HG02759 (cell line): ENCODE data around the gene ZNF346.

ENCODE experiments used
- ATAC-seq: cut with Tn5 transposase; IDR thresholded peaks from one replicate; pipeline ENCODE4 v1.9.1; 2021; ENCODE audit warnings: mild to moderate bottlenecking, moderate library complexity; ENCODE audit not compliant: unreplicated experiment

Gene ZNF346

DNA sequence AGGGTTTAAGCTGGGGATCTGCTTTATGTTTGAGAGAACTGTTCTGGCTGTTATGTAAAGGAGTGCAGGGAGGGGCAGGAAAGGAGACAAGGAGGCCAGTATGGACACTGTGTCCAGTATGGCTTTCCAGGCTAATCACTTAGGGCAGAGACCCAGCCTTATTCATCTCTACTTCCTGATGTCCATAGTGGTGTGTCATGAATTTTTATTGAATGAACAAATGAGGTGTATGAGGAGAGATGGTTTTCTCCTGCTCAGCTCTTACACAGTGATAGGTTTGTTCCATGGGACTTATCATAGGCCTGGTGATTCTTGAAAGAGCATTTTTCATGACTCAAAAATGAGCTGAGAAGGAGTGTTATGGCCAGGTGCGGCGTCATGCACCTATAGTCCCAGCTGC, 43.7 kb downstream of the ZNF346 start:
- no peak for ATAC-seq

DNA sequence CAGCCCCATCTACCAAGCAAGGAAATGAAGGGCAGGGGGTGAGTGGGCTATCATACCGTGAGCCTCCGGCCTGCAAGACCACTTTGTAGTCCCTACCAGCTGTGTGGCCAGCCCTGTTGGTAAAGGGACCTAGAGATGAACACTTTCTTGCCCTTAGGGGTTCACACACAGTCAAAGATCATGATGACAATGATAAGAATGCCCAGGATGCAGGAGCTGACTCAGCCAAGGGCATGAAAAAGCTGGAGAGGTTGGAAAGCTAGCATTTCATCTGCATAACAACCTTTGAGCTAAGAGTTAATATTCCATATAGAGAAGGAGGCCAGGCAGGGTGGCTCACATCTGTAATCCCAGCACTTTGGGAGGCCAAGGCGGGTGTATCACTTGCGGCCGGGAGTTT, 45.0 kb downstream of the ZNF346 start:
- no peak for ATAC-seq

DNA sequence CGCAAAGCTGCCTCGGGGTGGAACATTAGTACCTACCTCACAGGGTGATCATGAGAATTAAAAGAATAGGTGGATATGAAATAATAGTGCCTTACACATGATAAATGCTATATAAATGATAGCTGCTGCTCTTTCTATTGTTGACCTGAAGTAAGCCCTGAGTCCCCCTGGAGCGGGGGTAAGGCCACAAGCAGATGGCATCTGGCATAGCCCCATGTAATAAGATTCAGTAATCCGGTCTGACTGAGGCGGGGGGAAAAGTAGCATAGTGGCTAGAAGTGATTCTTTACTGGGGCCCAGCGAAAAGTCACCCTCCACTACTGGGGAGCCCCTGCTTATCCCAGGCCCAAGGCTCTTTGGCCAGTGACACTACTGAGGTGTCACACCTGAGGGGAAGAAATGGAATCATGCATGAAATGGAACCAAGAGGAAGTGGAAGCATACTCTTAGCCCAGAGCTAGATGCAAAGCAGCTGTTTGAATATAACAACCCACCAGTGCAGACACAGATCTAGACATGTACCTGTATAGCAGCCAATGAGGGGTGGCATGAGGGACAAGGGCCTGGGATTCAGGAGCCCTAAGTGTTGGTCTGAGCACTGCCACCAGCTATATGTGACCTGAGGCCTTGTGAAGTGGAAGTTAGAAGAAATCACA, 48.2 kb downstream of the ZNF346 start:
- no peak for ATAC-seq

DNA sequence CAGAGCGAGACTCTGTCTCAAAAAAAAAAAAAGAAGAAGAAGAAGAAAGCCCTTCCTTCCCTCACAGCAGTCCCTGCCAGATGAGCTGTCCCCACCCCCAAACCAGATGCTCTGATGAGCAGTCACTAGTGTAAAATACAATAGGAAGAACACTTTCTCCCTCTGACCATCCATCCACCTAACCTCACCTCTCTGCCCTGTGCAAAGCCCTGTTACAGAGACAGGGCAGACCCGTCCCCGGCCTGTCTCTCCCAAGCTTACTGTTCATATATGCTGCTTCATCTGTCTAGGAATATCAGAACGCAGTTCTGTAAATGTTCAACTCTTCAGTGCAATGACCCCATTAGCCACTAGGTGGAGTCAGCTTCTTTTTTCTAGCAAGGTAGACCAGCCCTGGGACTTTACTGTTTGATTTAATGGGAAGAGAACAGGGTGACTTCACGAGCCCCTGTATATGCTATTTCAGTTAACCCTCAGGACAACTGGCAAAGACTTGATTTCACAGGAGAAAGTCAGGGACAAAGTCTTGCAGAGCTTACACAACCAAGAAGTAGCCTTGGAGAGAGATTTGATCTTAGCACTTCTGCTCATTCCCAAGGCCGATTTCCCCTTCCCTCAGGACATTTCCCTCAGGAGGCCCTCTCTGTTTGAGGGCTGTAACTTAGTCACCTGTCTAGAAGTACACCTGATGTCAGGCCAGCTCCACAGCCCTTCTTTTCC, 49.3 kb downstream of the ZNF346 start:
- ATAC-seq, result peak; percentile 67

DNA sequence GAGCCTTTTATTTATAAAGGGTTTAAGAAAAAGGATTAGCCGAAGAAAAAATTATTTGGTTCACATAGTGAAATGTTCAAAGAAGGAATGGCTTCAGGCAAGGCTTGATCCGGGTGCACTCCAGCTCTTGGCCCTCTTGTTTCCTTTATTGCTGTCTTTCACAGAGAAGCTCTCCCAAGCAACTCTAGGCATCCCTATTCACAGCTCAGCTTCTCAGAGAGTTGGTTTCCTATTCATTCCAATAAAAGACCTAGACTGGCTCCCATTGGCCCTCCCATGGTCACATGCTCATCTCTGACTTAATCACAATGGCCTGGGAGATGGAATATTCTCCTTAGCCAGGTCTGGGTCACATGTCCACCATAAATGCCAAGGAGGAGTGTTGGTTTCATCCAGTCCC, 54.8 kb downstream of the ZNF346 start:
- ATAC-seq, result no peak

DNA sequence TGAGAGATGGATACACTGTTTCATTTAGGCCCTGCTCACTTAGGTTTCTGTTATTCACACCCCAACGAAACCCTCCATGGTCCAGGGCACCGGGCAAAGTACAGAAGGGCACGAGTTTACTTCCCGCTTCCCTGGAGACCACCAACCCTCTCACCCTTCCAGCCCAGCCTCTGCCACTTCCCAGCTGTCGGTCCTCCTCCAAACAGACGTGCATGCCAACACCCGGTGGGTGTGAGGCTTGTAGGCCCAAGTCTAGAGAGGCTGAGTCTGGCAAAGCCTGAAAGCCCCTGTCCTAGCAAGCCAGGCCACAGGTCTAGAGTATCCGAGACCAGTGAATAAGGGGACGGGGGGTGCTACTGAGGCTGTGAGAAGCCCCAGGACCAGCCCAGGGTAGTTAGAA, 57.1 kb downstream of the ZNF346 start:
- ATAC-seq, result no peak

DNA sequence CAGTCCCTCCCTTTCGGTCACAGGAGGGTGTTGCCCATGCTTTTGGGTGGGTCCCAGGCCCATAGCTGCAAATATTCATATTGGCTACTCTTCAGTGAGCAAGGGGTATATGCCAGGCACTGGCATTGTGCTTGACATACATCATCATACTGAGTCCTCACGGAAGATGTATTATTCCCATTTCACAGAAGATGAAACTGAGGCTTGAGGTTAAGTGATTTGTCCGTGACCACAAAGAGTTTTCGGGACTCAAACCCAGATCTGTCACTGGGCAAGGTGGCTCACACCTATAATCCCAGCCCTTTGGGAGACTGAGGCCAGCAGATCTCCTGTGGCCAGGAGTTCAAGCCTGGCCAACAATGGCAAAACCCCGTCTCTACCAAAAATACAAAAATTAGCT, 57.8 kb downstream of the ZNF346 start:
- ATAC-seq, result no peak

DNA sequence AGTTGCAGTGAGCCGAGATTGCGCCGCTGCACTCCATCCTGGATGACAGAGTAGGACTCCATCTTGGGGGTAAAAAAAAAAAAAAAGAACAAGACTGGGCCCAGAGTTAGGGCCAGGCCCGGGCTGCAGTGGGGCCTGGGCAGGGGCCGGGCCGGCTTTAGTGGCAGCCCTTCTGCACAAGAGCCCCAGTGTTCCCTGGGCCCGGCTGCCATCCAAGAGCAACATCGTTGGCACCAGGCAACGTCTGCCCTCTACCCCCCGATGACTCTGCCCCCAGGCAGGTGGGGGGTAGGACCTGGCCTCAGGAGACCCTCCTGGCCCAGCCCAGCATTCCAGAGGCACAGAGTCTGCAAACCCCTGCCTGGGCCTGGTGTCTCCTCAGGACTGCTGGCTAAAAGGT, 59.4 kb downstream of the ZNF346 start:
- no peak for ATAC-seq

DNA sequence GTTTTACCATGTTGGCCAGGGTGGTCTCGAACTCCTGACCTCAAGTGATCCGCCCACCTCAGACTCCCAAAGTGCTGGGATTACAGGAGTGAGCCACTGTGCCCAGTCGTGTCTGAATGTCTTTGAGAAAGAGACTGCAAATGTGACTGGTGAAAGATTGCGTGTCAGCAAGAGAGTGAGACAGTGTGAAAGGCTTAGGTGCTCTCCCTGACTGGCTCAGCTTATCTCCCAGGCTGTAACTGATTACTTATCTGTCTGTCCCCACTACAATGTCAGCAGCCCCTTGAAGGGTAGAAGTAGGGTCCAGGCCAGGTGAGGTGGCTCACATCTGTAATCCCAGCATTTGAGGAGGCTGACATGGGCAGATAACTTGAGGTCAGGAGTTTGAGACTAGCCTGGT, 60.9 kb downstream of the ZNF346 start:
- ATAC-seq, result no peak

DNA sequence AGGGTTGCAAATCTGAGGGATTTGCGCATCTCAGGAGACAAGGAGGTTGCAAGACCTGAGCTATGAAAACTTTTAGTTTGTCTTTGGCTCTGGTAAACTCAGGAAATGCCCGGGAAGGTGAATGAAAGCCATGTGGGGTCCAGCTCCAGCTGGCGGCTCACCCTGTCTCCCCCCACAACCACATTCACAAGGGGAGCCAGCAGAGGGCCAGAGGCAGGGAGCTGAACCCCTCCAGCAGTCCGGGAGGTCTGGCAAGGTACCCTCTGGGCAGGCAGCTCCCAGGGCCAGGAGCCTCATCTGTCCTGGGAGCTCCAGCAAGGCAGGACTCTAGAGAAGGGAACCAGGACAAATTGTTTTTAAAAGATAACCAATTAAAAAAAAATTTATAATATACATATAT, 61.7 kb downstream of the ZNF346 start:
- ATAC-seq, result no peak

DNA sequence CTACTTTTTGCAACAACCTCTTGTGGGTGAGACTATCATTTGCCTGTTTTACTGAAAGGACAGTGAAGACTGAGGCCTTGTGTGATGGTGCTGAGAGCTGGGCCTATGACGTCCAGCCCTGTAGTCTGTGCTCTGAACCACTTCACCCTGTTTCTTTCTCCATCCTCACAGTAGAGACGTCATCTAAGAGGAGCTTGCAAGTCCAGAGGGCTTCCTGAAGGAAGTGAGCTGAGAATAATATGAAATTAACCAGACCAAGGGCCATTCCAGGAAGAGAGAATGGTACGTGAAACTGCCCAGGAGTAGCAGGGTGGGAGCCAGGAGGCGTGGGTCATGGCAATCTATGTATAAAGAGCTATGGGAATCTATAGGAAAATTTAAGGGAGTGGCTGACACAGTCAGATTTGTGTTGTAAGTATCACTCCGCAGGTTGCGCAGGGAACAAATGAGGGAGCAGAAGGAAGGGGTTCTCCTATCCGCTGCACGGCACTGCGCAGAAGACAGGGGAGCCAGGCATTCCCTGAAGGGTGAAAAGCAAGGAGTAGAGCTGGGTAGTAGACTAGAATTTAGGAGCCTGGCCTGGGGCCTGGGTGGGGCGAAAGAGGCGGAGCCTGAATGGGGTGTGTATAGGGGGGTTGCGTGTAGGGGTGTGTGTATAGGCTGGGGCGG, 63.6 kb downstream of the ZNF346 start:
- no peak for ATAC-seq

DNA sequence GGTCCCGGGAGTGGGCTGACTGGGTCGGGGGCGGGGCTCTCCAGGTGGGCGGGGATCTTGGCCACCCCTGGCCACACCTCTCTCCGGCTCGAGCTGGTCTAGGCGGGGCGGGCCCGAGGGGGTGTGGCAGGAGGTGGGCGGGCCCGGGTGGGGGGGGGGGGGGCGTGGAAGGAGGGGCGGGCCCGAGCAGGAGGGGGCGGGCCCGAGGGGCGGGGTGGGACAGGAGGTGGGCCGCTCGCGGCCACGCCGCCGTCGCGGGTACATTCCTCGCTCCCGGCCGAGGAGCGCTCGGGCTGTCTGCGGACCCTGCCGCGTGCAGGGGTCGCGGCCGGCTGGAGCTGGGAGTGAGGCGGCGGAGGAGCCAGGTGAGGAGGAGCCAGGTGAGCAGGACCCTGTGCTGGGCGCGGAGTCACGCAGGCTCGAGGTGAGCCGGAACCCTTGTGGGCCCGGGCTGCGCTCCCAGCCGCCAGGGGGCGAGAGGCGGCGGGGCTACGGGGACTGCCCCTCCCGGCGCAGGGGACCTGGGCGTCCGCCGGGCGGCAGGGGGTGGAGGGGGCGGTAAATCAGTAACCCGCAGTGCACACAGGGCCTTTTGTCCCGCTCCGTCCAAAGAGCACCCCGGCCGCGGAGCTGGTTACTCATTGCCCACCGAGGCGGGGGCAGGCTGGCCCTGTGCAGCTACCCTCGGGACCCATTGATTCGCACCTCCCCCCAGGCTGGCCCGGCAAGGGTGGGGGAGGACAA, 64.3 kb downstream of the ZNF346 start, which contains the start of gene FGFR4:
Gene FGFR4 (plus strand): TSS at position 262 of the 744 bp plus-strand sequence. CDS start 2,688 bp downstream, outside the sequence.
- ATAC-seq, result peak; percentile 81

DNA sequence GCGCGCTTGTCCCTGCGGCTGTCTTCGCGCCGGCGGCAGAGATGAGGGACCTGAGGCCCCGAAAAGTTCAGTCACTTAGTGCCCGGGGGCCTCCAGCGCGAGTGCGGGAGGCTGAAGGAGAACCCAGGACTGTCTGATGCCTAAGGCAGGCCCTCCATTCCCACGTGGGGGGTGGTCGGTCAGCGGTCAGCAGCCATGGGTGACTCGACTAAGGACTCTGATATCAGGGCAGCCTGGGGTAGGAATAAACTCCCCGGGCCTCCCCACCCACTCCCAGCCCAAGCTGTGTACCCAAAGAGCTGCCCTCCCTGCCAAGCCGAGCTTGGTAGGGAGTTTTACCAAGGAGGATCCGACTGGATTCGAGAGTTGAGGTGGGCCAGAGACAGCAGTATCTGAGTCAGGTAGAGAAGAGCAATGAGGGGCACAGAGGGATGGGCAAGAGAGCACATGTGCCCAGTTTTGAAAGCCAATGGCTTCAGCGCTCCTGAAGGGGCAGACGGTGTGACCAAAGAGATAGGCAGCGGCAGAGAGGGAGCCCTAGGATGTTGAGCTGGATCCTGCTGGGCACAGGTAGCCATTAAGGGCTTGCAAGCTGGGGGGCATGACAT, 65.0 kb downstream of the ZNF346 start:
- ATAC-seq, result no peak

DNA sequence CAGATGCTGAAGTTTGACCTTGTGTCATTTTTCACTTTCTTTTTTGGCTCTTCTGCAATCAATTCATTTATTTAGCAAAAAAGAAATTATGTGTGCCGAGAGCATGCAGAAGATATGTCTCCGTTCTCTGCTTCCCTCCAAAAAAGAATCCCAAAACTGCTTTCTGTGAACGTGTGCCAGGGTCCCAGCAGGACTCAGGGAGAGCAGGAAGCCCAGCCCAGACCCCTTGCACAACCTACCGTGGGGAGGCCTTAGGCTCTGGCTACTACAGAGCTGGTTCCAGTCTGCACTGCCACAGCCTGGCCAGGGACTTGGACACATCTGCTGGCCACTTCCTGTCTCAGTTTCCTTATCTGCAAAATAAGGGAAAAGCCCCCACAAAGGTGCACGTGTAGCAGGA, 66.6 kb downstream of the ZNF346 start:
- no peak for ATAC-seq

DNA sequence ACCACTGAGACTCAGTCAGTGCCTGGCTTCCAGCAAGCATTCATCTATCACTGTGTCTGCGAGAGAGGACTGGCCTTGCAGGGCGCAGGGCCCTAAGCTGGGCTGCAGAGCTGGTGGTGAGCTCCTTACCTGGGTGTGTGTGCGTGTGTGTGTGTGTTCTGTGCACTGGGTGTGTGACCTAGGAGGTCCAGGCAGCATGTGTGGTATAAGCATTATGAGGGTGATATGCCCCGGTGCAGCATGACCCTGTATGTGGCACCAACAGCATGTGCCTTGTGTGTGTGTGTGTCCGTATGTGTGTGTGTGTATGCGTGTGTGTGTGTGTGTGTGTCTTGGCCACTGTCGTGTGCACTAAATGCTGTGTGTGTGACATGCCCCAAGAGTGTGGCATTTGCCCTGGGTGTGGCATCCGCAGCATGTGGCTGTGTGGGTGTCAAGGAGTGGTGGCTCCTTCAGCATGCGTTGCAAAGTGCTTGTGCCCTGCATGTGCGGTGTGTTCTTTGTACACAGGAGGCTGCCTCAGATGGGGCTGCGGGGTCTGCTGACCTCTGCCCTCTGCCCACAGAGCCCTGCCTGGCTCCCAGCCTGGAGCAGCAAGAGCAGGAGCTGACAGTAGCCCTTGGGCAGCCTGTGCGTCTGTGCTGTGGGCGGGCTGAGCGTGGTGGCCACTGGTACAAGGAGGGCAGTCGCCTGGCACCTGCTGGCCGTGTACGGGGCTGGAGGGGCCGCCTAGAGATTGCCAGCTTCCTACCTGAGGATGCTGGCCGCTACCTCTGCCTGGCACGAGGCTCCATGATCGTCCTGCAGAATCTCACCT, 67.5 kb downstream of the ZNF346 start:
- ATAC-seq, result no peak

DNA sequence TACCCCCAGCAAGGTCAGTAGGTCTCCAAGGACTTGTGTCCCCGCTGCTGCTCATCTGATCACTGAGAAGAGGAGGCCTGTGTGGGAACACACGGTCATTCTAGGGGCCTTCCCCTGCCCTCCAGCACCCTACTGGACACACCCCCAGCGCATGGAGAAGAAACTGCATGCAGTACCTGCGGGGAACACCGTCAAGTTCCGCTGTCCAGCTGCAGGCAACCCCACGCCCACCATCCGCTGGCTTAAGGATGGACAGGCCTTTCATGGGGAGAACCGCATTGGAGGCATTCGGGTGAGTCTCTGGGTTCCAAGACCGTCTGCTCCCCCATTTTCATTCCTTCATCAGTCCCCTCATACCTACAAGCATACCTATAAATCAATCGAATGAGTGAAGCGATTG, 68.3 kb downstream of the ZNF346 start:
- no peak for ATAC-seq

DNA sequence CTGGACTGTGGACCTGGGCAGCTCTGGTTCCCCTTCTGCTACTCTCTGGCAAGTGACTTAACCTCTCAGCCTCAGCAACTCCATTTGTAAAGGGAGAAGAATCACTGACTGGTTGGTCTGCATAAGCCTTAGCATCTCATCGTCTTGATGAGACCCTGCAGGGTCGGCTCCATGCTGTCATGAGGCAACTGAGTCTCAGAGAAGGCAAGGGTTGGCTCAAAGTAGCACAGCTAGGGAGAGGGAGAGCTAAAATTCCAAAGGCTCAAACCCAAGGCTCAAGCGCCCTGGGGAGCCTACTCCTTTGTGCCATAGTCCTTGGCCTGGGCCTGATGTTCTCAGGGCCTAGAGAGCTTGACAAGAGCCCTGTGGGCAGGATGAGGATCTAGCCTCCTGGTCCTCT, 68.7 kb downstream of the ZNF346 start:
- no peak for ATAC-seq

DNA sequence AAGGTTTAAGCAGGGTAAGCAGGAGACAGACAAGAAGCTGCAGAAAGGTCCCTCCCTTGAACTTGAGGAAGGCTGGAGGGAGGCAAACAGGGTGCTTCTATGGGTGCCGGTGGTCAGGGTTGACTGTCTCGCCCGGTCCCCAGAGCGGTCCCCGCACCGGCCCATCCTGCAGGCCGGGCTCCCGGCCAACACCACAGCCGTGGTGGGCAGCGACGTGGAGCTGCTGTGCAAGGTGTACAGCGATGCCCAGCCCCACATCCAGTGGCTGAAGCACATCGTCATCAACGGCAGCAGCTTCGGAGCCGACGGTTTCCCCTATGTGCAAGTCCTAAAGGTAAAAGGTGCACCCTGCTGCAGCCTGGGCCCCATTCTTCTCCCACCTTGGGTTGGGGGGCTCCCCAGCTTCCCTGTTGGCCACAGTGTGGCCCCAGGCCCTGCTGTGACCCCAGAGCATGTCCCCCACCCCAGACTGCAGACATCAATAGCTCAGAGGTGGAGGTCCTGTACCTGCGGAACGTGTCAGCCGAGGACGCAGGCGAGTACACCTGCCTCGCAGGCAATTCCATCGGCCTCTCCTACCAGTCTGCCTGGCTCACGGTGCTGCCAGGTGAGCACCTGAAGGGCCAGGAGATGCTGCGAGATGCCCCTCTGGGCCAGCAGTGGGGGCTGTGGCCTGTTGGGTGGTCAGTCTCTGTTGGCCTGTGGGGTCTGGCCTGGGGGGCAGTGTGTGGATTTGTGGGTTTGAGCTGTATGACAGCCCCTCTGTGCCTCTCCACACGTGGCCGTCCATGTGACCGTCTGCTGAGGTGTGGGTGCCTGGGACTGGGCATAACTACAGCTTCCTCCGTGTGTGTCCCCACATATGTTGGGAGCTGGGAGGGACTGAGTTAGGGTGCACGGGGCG, 69.9 kb downstream of the ZNF346 start:
- ATAC-seq, result no peak

DNA sequence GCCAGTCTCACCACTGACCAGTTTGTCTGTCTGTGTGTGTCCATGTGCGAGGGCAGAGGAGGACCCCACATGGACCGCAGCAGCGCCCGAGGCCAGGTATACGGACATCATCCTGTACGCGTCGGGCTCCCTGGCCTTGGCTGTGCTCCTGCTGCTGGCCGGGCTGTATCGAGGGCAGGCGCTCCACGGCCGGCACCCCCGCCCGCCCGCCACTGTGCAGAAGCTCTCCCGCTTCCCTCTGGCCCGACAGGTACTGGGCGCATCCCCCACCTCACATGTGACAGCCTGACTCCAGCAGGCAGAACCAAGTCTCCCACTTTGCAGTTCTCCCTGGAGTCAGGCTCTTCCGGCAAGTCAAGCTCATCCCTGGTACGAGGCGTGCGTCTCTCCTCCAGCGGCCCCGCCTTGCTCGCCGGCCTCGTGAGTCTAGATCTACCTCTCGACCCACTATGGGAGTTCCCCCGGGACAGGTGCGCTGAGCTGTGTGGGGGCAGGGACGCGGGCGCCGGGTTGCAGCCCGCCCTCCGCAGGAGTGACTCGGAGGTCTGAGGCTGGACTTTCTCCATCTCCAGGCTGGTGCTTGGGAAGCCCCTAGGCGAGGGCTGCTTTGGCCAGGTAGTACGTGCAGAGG, 70.7 kb downstream of the ZNF346 start:
- ATAC-seq, result no peak
